GM18508 (cell line): Measurements from ENCODE around the gene PRKCZ.
"Not testable (repeated sequence)": the region's sequence is repeated elsewhere in the genome, so short reads cannot be mapped to it uniquely, and the experiment has no call there.

Experiments used
- ATAC-seq: cut with Tn5 transposase; IDR thresholded peaks from one replicate; pipeline ENCODE4 v1.9.1; 2021; ENCODE audit warnings: moderate number of reproducible peaks; ENCODE audit not compliant: insufficient read depth, unreplicated experiment

PRKCZ gene

GRCh38 chr1:2110738-2111673 lies 60.8 kb downstream of the PRKCZ start:
- ATAC-seq, result no peak

GRCh38 chr1:2111674-2112035 lies 61.4 kb downstream of the PRKCZ start:
- ATAC-seq, result no peak

- ATAC-seq, result no peak
Measured at GRCh38 chr1:2112280-2112701, 62.1 kb downstream of the PRKCZ start.

- ATAC-seq, result no peak
Measured at GRCh38 chr1:2113620-2114135, 63.5 kb downstream of the PRKCZ start.

- not testable (repeated sequence) for ATAC-seq
Measured at GRCh38 chr1:2114635-2115007, 64.4 kb downstream of the PRKCZ start.

GRCh38 chr1:2115008-2115641 lies 64.9 kb downstream of the PRKCZ start:
- no peak for ATAC-seq

GRCh38 chr1:2115702-2116341 lies 65.6 kb downstream of the PRKCZ start:
- no peak for ATAC-seq

- no peak for ATAC-seq
Measured at GRCh38 chr1:2119886-2120285, 69.7 kb downstream of the PRKCZ start.

- no peak for ATAC-seq
Measured at GRCh38 chr1:2121101-2121691, 71.0 kb downstream of the PRKCZ start.

GRCh38 chr1:2121794-2122193 lies 71.6 kb downstream of the PRKCZ start:
- not testable (repeated sequence) for ATAC-seq

GRCh38 chr1:2124446-2125198 lies 74.4 kb downstream of the PRKCZ start:
- ATAC-seq, result no peak

GRCh38 chr1:2125350-2126211 lies 75.4 kb downstream of the PRKCZ start:
- no peak for ATAC-seq

- no peak for ATAC-seq
Measured at GRCh38 chr1:2126331-2127186, 76.3 kb downstream of the PRKCZ start.

- ATAC-seq, result no peak
Measured at GRCh38 chr1:2127187-2128145, 77.3 kb downstream of the PRKCZ start.

GRCh38 chr1:2128189-2128901 lies 78.1 kb downstream of the PRKCZ start:
- ATAC-seq, result no peak

- no peak for ATAC-seq
Measured at GRCh38 chr1:2129256-2129943, 79.2 kb downstream of the PRKCZ start.
